A549 (cell line): ENCODE results near the gene IL3. TPM values are rescaled to one million over a fixed set of nuclear protein-coding genes. Genes with fewer than 3 reads are reported as not detected.

Experiments
- ATAC-seq, 2 experiments: fragments of 200-7000 bp in 1 of 2; fragments of >200 bp in 1 of 2; cut with Nextera tagmentation in 1 of 2; cut with Tn5 transposase in 1 of 2; 3 replicates each; pipeline versions ENCODE4 v1.8.0 to v1.9.1; 2018 to 2020; ENCODE audit warnings: mild to moderate bottlenecking in 1 of 2, moderate library complexity in 1 of 2
- CTCF ChIA-PET: fragments of 300-600 bp; sonication (Branson Sonifier 250); formaldehyde crosslinking; extraction: SDS; loops from one replicate; lab custom pipeline; 2021; ENCODE audit warnings: antibody characterized with exemption, inconsistent platforms; lab: Yijun Ruan, JAX
- POLR2A ChIA-PET: fragments of 350-600 bp; formaldehyde crosslinking; extraction: SDS; loops from one replicate; lab custom pipeline; 2021; ENCODE audit warnings: antibody characterized with exemption, inconsistent platforms; lab: Yijun Ruan, JAX
- DNase-seq, 2 experiments: peaks; one replicate each; pipeline versions ENCODE4 v3.0.0 to v3.0.0-alpha.2; 2011 to 2016; ENCODE audit warnings: low read depth in 1 of 2, low spot score in 1 of 2
- FAIRE-seq: peaks from 2 replicates; lab custom pipeline; 2011; peaks lifted over from hg19 to GRCh38; lab: Jason Lieb, UNC
- H3K27ac ChIP-seq, 2 experiments: fragments of >200 bp; sonication (Bioruptor Twin); formaldehyde crosslinking; 3 replicates each; pipeline ENCODE4 v1.5.1; 2016 to 2017
- H3K4me1 ChIP-seq: fragments of >200 bp; sonication (Bioruptor Twin); formaldehyde crosslinking; 3 replicates; pipeline ENCODE4 v1.6.1; 2016
- H3K4me2 ChIP-seq: fragments of >200 bp; sonication (Bioruptor Twin); formaldehyde crosslinking; 3 replicates; pipeline ENCODE4 v1.6.1; 2016
- H3K4me3 ChIP-seq: fragments of >200 bp; sonication (Bioruptor Twin); formaldehyde crosslinking; 3 replicates; pipeline ENCODE4 v1.5.1; 2016
- H3K9me3 ChIP-seq: fragments of >200 bp; sonication (Bioruptor Twin); formaldehyde crosslinking; 3 replicates; pipeline ENCODE4 v1.6.1; 2016
- CBX2 ChIP-seq: fragments of 200-600 bp; sonication (generic); IDR thresholded peaks from 2 replicates; pipeline ENCODE4 v1.6.1; 2016; ENCODE audit warnings: low read depth, mild to moderate bottlenecking, borderline replicate concordance
- CHD4 ChIP-seq: fragments of 200-600 bp; sonication (generic); IDR thresholded peaks from 2 replicates; pipeline ENCODE4 v1.6.1; 2016; ENCODE audit warnings: antibody characterized with exemption, mild to moderate bottlenecking, borderline replicate concordance
- EHMT2 ChIP-seq: fragments of 200-600 bp; sonication (generic); IDR thresholded peaks from 2 replicates; pipeline ENCODE4 v1.6.1; 2016; ENCODE audit warnings: antibody characterized with exemption, low read depth, mild to moderate bottlenecking, moderate library complexity
- ELK1 ChIP-seq: fragments of 150-350 bp; IDR thresholded peaks from 2 replicates; pipeline ENCODE4 v1.6.1; 2014; ENCODE audit warnings: low read depth, mild to moderate bottlenecking, low read length
- FOSL2 ChIP-seq, 2 experiments: fragments of 450-650 bp in 1 of 2; fragments of >200 bp in 1 of 2; sonication (Bioruptor Twin) in 1 of 2; formaldehyde crosslinking; IDR thresholded peaks; 2 replicates each; pipeline versions ENCODE4 v1.5.0 to v1.6.1; 2016 to 2020; ENCODE audit warnings: mild to moderate bottlenecking in 1 of 2, moderate library complexity in 1 of 2
- HEYL ChIP-seq: fragments of 250-450 bp; sonication (Bioruptor Pico); IDR thresholded peaks from 2 replicates; pipeline ENCODE4 v1.8.0; 2021; ENCODE audit warnings: mild to moderate bottlenecking, moderate library complexity
- HOXA7 ChIP-seq: fragments of 250-450 bp; sonication (Bioruptor Pico); IDR thresholded peaks from 2 replicates; pipeline ENCODE4 v1.5.0; 2020; ENCODE audit warnings: mild to moderate bottlenecking, moderate library complexity
- HOXB13 ChIP-seq: fragments of 250-450 bp; sonication (Bioruptor Pico); IDR thresholded peaks from 2 replicates; pipeline ENCODE4 v1.5.0; 2020; ENCODE audit warnings: low read depth, mild to moderate bottlenecking, moderate library complexity
- JUN ChIP-seq, 2 experiments: fragments of >200 bp; sonication (Bioruptor Twin); formaldehyde crosslinking; IDR thresholded peaks; 2 replicates in 1 of 2; 3 replicates in 1 of 2; pipeline ENCODE4 v1.6.1; 2016 to 2017
- MAZ ChIP-seq: fragments of 150-350 bp; IDR thresholded peaks from 2 replicates; pipeline ENCODE4 v1.6.1; 2014; ENCODE audit warnings: antibody characterized with exemption, low read depth, low read length, borderline replicate concordance
- NR3C1 ChIP-seq: fragments of >200 bp; sonication (Bioruptor Twin); formaldehyde crosslinking; IDR thresholded peaks from 3 replicates; pipeline ENCODE4 v1.6.1; 2017
- PBX3 ChIP-seq: IDR thresholded peaks from 2 replicates; pipeline ENCODE4 v1.6.1; 2012
- POLR2A ChIP-seq: IDR thresholded peaks from 2 replicates; pipeline ENCODE4 v1.6.1; 2012; ENCODE audit warnings: mild to moderate bottlenecking, low read length
- POLR2AphosphoS2 ChIP-seq: conservative IDR thresholded peaks from 2 replicates; pipeline ENCODE4 v1.6.1; 2012; ENCODE audit warnings: low read length, improper control_type of control experiment, inconsistent platforms
- RCOR1 ChIP-seq: fragments of 150-350 bp; IDR thresholded peaks from 2 replicates; pipeline ENCODE4 v1.6.1; 2014; ENCODE audit warnings: antibody characterized with exemption, low read length, low read depth
- REST ChIP-seq: fragments of 200-600 bp; sonication (generic); IDR thresholded peaks from 2 replicates; pipeline ENCODE4 v1.6.1; 2016; ENCODE audit warnings: antibody characterized with exemption, mild to moderate bottlenecking, moderate library complexity
- SMC3 ChIP-seq: fragments of >200 bp; sonication (Bioruptor Twin); formaldehyde crosslinking; IDR thresholded peaks from 3 replicates; pipeline ENCODE4 v1.6.1; 2018; ENCODE audit warnings: inconsistent platforms
- TFCP2L1 ChIP-seq: fragments of 250-450 bp; sonication (Bioruptor Pico); IDR thresholded peaks from 2 replicates; pipeline ENCODE4 v1.5.0; 2021; ENCODE audit warnings: mild to moderate bottlenecking
- USF2 ChIP-seq: fragments of 450-650 bp; IDR thresholded peaks from 2 replicates; pipeline ENCODE4 v1.6.1; 2014; ENCODE audit warnings: antibody characterized with exemption
- ZC3H11A ChIP-seq: fragments of 450-650 bp; IDR thresholded peaks from 2 replicates; pipeline ENCODE4 v1.6.1; 2014; ENCODE audit warnings: antibody characterized with exemption, mild to moderate bottlenecking
- ZSCAN20 ChIP-seq: fragments of 250-450 bp; sonication (Bioruptor Pico); IDR thresholded peaks from 2 replicates; pipeline ENCODE4 v1.8.0; 2022; ENCODE audit warnings: mild to moderate bottlenecking, moderate library complexity
- WGBS: methylation state at CpG from one replicate; pipeline ENCODE4 v1.1.6; 2017; ENCODE audit errors: missing lambda C conversion rate; 5-methylcytosine and 5-hydroxymethylcytosine counted together
- polyA plus RNA-seq, 4 experiments: library from polyadenylated mRNA; depleted of rRNA in 3 of 4; stranded (reverse); fragments of >200 nt; fragmentation: RNase III in 1 of 4; extraction: RNeasy Plus Mini Kit Qiagen cat#74134 plus additional on column Dnase treatment in 1 of 4; gene quantifications; 2 replicates in 3 of 4; 3 replicates in 1 of 4; pipeline ENCODE4 v1.2.3, GENCODE V29; 2011 to 2017

IL3 gene
- polyA plus RNA-seq, 2 of the 4 experiments (the other 2 are of a cell fraction), result not detected

DNA sequence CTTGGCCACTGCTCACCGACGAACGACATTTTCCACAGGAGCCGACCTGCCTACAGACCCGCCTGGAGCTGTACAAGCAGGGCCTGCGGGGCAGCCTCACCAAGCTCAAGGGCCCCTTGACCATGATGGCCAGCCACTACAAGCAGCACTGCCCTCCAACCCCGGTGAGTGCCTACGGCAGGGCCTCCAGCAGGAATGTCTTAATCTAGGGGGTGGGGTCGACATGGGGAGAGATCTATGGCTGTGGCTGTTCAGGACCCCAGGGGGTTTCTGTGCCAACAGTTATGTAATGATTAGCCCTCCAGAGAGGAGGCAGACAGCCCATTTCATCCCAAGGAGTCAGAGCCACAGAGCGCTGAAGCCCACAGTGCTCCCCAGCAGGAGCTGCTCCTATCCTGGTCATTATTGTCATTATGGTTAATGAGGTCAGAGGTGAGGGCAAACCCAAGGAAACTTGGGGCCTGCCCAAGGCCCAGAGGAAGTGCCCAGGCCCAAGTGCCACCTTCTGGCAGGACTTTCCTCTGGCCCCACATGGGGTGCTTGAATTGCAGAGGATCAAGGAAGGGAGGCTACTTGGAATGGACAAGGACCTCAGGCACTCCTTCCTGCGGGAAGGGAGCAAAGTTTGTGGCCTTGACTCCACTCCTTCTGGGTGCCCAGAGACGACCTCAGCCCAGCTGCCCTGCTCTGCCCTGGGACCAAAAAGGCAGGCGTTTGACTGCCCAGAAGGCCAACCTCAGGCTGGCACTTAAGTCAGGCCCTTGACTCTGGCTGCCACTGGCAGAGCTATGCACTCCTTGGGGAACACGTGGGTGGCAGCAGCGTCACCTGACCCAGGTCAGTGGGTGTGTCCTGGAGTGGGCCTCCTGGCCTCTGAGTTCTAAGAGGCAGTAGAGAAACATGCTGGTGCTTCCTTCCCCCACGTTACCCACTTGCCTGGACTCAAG, 14.6 kb downstream of the IL3 start:
- no peak overlapping the region for H3K27ac ChIP-seq
- POLR2A ChIA-PET, result no interaction called here
- CTCF ChIA-PET, result interaction anchor here (0.6 to 8.1 kb wide), 3 partner anchors 12 to 427 kb away, joined by 3 to 86 read pairs (median 3); partner anchors contain the start of gene IL3
- DNase-seq (peak in 1 of 2 experiments; percentile 14), FAIRE-seq (no peak)
- no peaks in the 10 kb centered on the region for H3K9me3 ChIP-seq
- H3K4me1 ChIP-seq, result peaks cover 11% of the 10 kb centered on the region; the same call in 2 of the 3 replicates
- H3K4me3 ChIP-seq, result no peak overlapping the region
- TF ChIP-seq JUN (IDR thresholded peaks at IDR 0.05) (no peak), USF2 (peak; percentile 63)
- TF ChIP-seq, all 56 proteins: peak for 1
- H3K4me2 ChIP-seq, result no peak overlapping the region
- ATAC-seq, result no peak
- 79% methylated on average over 8 of the region's 16 CpGs for WGBS

DNA sequence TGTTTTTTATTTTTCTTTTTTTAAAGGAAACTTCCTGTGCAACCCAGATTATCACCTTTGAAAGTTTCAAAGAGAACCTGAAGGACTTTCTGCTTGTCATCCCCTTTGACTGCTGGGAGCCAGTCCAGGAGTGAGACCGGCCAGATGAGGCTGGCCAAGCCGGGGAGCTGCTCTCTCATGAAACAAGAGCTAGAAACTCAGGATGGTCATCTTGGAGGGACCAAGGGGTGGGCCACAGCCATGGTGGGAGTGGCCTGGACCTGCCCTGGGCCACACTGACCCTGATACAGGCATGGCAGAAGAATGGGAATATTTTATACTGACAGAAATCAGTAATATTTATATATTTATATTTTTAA, 15.2 kb downstream of the IL3 start:
- H3K4me3 ChIP-seq, result no peak overlapping the region
- no peak overlapping the region for H3K27ac ChIP-seq
- TF ChIP-seq HOXA7 (no peak), SMC3 (no peak)
- FAIRE-seq (no peak), ATAC-seq (no peak), DNase-seq (no peak)
- 93% methylated on average over 2 of the region's 2 CpGs for WGBS
- H3K4me2 ChIP-seq, result no peak overlapping the region
- H3K9me3 ChIP-seq, result no peaks in the 10 kb centered on the region
- H3K4me1 ChIP-seq, result peaks cover 11% of the 10 kb centered on the region; the same call in 2 of the 3 replicates
- CTCF ChIA-PET, result interaction anchor here (0.9 to 8.1 kb wide), 2 partner anchors 13 to 19 kb away, joined by 3 to 86 read pairs; partner anchors contain the start of gene IL3
- POLR2A ChIA-PET, result no interaction called here

DNA sequence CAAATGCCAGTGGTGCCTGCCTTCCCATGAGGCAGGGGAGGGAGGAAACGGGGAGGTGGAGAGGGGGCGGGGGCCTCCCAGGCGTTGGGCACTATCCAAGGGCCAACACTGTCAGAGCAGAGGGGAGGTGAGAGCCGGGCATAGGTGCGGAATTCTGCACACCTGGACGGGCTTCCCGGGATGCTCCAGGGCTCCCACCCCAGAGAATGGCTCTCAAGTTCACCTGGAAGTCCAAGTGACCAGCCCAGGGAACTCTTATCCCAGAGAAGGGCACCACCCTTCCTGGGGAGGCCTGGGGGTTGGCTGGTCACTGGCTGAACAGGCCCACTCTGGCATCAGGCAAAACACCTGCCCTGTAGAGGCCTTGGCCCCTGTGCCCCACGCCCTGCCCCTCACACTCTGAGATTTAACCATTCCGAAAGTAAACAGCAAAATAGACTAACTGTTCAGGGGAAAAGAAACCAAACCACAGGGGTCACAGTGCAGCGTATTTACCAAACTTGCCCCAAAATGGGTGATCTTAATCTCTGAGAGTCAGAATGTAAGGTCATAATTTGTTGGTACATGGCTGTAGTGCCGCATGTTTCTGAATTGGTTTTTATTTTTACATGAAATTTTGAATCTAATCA, 15.9 kb downstream of the IL3 start:
- DNase-seq, result no peak
- H3K4me3 ChIP-seq, result no peak overlapping the region
- no peak for FAIRE-seq
- ChIA-PET CTCF (interaction anchor here (0.7 to 8.1 kb wide), 2 partner anchors 13 to 38 kb away, joined by 4 to 86 read pairs; partner anchors contain the start of gene IL3), POLR2A (no interaction called here)
- no peak for TF ChIP-seq HEYL (CRISPR knock-in tag)
- peaks cover 11% of the 10 kb centered on the region; the same call in 2 of the 3 replicates for H3K4me1 ChIP-seq
- no peak for ATAC-seq
- WGBS, result 90% methylated on average over 11 of the region's 11 CpGs
- no peak overlapping the region for H3K27ac ChIP-seq
- H3K4me2 ChIP-seq, result no peak overlapping the region
- H3K9me3 ChIP-seq, result no peaks in the 10 kb centered on the region

DNA sequence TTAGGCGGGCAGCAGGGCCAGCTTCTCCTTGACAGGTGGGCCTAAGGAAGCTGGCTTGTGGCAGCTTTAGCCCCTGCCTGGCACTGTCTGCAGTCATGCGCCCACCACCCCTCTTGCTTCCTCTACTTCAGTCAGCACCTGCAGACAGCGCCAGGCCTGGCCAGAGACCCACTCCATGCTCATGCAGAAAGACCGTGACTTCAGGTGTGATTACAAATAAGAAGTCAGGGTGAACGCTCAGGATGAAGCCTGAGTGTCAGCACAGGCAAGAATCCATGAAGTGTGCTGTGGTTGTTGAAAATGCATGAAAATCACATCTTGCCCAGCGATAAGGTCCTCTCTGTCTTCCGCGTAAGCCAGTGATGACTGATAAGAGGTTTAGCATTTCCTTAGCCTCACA, 16.5 kb downstream of the IL3 start:
- TF ChIP-seq POLR2AphosphoS2, result no peak
- no peak for TF ChIP-seq TFCP2L1 (CRISPR knock-in tag)
- TF ChIP-seq MAZ, result no peak
- no peak for TF ChIP-seq CBX2
- no peak for TF ChIP-seq RCOR1
- no peak for TF ChIP-seq ZC3H11A
- no peak for TF ChIP-seq CHD4
- TF ChIP-seq HOXB13, result no peak
- no peak for TF ChIP-seq ELK1
- TF ChIP-seq POLR2A, result no peak
- TF ChIP-seq PBX3, result no peak
- TF ChIP-seq FOSL2 (IDR thresholded peaks at IDR 0.05), result no peak
- no peak for TF ChIP-seq FOSL2 (CRISPR knock-in tag; IDR thresholded peaks at IDR 0.05)
- no peak for TF ChIP-seq NR3C1
- TF ChIP-seq REST, result no peak
- no peak for TF ChIP-seq ZSCAN20 (CRISPR knock-in tag)
- no peak for TF ChIP-seq EHMT2
- TF ChIP-seq, all 56 proteins: peak for 0
- peaks cover 11% of the 10 kb centered on the region; the same call in 2 of the 3 replicates for H3K4me1 ChIP-seq
- CTCF ChIA-PET, result interaction anchor here (0.6 to 8.1 kb wide), 5 partner anchors 10 to 138 kb away, joined by 3 to 86 read pairs (median 3); partner anchors contain the start of gene IL3
- no peaks in the 10 kb centered on the region for H3K9me3 ChIP-seq
- ATAC-seq (no peak), DNase-seq (no peak), FAIRE-seq (no peak)
- no peak overlapping the region for H3K27ac ChIP-seq
- no peak overlapping the region for H3K4me3 ChIP-seq
- POLR2A ChIA-PET, result no interaction called here
- 94% methylated on average over 8 of the region's 8 CpGs for whole genome bisulfite sequencing
- no peak overlapping the region for H3K4me2 ChIP-seq
